ENCODE measurements around the gene METAP1D.

DNA sequence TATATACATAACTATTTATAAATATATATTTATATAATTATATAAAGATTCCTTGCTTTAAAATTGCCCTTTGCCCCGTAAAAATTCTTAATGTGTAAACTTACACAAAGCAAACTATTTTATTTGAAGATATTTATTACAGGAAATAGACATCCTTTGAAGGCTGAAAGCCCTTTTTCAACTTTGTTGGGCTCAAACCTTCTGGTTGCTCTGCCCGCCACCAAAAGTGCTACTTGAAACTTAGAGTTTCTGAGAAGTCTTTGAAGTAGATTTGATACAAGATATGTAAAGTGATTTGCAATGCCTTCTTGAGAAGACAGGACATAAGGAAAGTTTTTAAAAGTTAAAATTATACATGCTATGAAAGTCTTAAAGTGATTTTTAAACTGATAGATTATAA lies 36.6 kb upstream of the METAP1D start:
- TF ChIP-seq EZH2 (IDR thresholded peaks at IDR 0.05) (no peak), POLR2AphosphoS5 (IDR thresholded peaks at IDR 0.05; ENCODE audit: borderline replicate concordance, low read depth, low read length) (no peak)

Measured in SK-N-MC (cell line).